Left hindlimb (tissue), 1 donor: ENCODE data around the gene CACNA1E.
"Not testable (repeated sequence)": the region's sequence is repeated elsewhere in the genome, so short reads cannot be mapped to it uniquely, and the experiment has no call there.

Source experiments
- DNase-seq: peaks from one replicate; pipeline ENCODE4 v3.0.0-alpha.2; 2018

Gene CACNA1E

DNA sequence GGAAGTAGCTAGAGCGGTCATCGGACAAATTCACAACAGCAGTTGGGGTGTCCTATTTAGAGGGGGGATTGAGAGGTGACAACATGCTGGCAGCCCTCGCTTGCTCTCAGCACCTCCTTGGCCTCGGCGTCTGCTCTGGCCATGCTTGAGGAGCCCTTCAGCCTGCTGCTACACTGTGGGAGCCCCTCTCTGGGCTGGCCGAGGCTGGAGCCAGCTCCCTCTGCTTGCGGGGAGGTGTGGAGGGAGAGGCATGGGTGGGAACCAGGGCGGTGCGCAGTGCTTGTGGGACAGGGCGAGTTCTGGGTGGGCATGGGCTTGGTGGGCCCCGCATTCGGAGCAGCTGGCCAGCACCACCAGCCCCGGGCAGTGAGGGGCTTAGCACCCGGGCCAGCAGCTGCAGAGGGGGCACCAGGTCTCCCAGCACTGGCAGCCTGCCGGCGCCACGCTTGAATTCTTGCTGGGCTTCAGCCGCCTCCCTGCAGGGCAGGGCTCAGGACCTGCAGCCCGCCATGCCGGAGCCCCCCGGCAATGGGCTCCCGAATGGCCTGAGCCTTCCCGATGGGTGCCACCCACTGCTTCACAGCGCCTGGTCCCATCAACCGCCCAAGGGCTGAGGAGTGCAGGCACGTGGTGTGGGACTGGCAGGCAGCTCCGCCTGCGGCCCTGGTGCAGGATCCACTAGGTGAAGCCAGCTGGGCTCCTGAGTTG is 349.0 kb downstream of the CACNA1E start:
- not testable (repeated sequence) for DNase-seq

DNA sequence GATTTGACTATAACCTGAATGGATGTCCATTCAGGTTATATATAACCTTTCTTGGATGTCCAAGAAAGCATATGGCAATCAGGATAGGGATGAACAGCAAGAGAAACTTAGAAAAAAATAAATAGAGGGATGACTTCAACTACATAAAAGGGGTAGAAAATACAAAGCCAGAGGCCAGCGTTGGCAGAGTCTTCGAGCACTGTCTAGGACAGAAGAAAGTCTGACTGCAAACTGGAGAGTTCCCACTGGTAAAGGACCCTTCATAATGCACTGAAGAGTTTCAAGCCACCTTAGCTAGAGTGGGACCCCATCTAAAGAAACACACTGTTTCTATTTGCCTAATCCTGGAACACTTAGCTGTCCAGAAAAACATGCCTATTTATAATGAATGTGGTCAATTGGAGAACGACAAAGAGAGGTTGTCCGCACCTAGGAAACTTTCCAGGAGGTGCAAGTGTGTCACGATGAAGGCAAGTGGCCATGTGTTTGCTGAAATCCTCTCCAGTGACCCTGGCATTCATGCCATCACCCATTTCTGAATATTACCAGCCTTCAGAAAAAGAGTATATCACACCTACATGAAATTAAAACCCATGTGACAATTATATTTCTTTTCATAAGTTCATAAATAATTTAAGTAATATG is 362.8 kb downstream of the CACNA1E start:
- no peak for DNase-seq

DNA sequence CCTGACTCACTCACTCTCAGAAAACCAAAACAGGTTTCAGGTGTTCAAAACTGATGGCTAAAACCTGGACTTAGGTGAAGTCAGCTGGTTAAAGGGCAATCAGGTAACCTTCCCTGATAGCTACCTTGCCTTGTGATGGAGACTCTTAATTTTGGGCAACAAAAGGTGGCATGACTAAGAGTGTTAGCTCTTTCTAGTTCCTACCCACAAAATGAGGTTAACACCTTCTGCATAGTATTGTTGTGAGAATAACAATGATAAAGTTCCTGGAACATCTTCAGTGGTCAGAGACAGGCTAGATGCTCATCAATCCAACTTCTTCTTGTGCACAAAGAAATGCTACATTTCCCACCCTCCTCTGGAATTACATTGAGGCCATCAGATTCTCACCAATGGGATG is 363.4 kb downstream of the CACNA1E start:
- no peak for DNase-seq

DNA sequence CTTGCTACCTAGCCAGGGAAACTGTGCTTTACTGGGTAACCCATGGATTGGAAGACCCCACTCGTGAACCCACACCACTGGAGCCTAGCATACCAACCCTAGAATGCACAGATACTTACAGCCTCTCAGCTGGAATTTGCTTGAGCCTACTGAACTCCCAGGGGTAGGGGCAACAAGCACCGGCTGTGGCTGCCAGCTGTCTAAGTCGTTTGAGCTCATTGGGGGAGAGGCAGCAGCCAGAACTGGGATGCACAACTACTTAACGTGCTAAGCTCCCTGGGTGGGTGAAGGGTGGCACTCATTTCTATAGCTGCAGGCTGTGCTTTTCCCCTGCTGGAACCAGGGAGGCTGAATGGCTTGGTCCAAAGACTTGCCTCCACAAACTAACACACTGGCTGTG is 365.8 kb downstream of the CACNA1E start:
- DNase-seq: no peak

DNA sequence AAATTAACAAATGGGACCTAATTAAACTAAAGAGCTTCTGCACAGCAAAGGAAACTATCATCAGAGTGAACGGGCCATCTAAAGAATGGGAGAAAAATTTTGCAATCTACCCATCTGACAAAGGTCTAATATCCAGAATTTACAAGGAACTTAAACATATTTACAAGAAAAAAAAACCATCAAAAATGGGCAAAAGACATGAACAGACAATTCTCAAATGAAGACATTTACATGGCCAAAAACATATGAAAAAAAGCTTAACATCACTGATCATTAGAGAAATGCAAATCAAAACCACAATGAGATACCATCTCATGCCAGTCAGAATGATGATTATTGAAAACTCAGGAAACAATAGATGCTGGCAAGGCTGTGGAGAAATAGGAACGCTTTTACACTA is 370.9 kb downstream of the CACNA1E start:
- not testable (repeated sequence) for DNase-seq

DNA sequence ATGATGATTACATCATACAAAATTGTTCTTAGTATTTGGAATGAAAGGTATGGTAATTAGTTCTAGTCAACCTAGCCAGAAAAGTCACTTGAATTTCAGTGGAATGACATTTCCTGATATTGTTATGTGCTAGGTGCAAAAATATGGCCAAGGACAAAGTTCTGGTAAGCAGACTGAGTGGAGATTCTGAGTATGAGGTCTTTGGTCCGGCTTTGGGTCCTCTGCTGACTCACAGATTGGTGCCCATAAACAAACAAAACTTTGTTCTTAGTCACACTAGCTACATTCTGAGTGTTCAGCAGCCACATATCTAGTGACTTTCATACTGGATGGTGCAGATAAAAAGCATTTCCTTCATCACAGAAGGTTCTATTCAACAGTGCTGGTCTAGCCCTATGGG is 372.1 kb downstream of the CACNA1E start:
- DNase-seq: no peak
